ENCODE measurements around the gene PSG7.
"Not testable (repeated sequence)": the region's sequence is repeated elsewhere in the genome, so short reads cannot be mapped to it uniquely, and the experiment has no call there.

PSG7 gene

DNA sequence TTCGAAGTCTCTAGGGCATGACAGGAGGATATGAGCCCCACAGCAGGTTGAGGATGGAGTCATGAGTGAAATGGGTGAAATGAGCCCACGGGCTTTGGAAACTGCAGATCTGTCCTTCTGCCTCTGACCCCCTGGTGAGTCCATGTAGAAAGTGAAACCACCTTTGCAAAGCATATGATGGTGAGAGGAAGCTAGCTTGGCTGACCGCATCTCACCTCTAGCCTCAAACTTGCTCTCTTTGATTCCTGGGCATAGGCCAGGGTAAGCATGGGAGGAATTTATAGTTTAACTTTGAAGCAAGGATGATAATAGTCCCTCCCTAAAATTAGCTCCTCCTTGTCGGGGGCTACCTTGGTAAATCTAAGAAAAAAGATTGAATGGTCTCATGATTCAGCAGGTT lies 15.1 kb upstream of the PSG7 start:
- no CpG with 5 or more reads among the region's 4 CpGs for WGBS (ENCODE audit: extremely low coverage, insufficient coverage, low lambda C conversion rate)
- H3K4me1 ChIP-seq (ENCODE audit: control insufficient read depth, low read depth, low read length); H2BK120ac ChIP-seq (ENCODE audit: low read depth, low read length); H3K56ac ChIP-seq (ENCODE audit: low read length); H3K18ac ChIP-seq (ENCODE audit: low read length); H3K27me3 ChIP-seq (ENCODE audit: insufficient read depth, low read length, poor library complexity); H3K9ac ChIP-seq (ENCODE audit: low read length); H2AK5ac ChIP-seq (ENCODE audit: low read length); DNase-seq; H3K27ac ChIP-seq (ENCODE audit: low read depth, low read length); H3K79me1 ChIP-seq (ENCODE audit: low read length); H4K8ac ChIP-seq (ENCODE audit: low read depth, low read length); H4K5ac ChIP-seq (ENCODE audit: low read length); H3K36me3 ChIP-seq (ENCODE audit: control insufficient read depth, insufficient read depth, low read length); H3K23ac ChIP-seq (ENCODE audit: low read length); H3K4ac ChIP-seq (ENCODE audit: low read depth, low read length); H3K79me2 ChIP-seq (ENCODE audit: control insufficient read depth, insufficient read depth, low read length); H3K4me2 ChIP-seq (ENCODE audit: low read length); H3K4me3 ChIP-seq (ENCODE audit: low read length); H2BK5ac ChIP-seq (ENCODE audit: low read length); H2BK15ac ChIP-seq (replicated peaks; ENCODE audit: low read depth): not testable (repeated sequence)

DNA sequence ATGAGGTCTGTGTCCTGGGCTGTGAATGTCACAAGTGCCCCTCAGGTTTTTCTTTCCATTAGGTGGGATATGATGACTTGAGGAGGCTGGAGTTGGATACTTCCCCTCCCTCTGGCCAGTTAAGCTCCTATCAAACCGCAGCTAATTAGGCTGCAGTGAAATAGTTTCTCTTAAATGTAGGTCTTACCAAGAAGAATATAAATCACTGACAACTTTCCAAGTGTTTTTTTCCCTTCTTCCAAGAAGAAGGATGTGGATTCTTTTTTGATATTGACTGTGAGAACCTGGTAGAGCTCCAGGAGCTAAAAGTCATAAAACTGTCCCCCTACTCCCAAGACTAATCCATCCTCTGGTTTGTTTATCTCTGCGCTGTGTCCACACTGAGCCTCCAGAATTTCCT lies 14.5 kb upstream of the PSG7 start:
- not testable (repeated sequence) for H3K79me1 ChIP-seq (ENCODE audit: low read length); H3K4me1 ChIP-seq (ENCODE audit: control insufficient read depth, low read depth, low read length); H3K9ac ChIP-seq (ENCODE audit: low read length); H2AK5ac ChIP-seq (ENCODE audit: low read length); H3K23ac ChIP-seq (ENCODE audit: low read length); H3K4me3 ChIP-seq (ENCODE audit: low read length); H3K4me2 ChIP-seq (ENCODE audit: low read length); H3K4ac ChIP-seq (ENCODE audit: low read depth, low read length); H3K56ac ChIP-seq (ENCODE audit: low read length); H3K79me2 ChIP-seq (ENCODE audit: control insufficient read depth, insufficient read depth, low read length); H3K18ac ChIP-seq (ENCODE audit: low read length); H4K8ac ChIP-seq (ENCODE audit: low read depth, low read length); H2BK5ac ChIP-seq (ENCODE audit: low read length); H2BK15ac ChIP-seq (replicated peaks; ENCODE audit: low read depth); H2BK120ac ChIP-seq (ENCODE audit: low read depth, low read length); H4K5ac ChIP-seq (ENCODE audit: low read length); DNase-seq; H3K27ac ChIP-seq (ENCODE audit: low read depth, low read length); H3K27me3 ChIP-seq (ENCODE audit: insufficient read depth, low read length, poor library complexity); H3K36me3 ChIP-seq (ENCODE audit: control insufficient read depth, insufficient read depth, low read length)
- WGBS (ENCODE audit: extremely low coverage, insufficient coverage, low lambda C conversion rate), result no CpG with 5 or more reads among the region's 2 CpGs

DNA sequence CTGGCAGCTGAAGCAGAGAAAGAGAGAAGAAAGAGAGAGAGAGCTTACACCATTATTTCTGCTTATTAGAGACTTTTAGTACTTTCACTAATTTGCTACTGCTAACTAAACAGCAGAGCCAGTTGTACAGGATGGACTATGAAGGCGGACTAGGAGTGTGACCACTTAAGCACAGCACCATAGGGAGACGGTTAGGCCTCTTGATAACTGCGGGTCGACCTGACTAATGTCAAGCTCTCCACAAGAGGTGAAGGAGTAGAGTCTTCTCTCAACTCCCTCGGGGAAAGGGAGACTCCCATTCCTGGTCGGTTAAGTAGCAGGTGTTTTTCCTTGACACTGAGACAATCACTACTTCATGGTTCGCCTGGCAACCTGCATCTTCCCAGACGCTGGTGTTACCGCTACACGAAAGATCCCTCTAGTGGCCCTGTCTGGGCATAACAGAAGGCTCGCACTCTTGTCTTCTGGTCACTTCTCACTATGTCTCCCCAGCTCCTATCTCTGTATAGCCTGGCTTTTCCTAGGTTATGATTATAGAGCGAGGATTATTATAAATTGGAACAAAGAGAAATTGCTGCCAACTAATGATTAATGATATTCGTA lies 5.3 kb upstream of the PSG7 start:
- no CpG with 5 or more reads among the region's 13 CpGs for WGBS (ENCODE audit: extremely low coverage, insufficient coverage, low lambda C conversion rate)
- no peaks in the 10 kb centered on the region for H3K27me3 ChIP-seq (ENCODE audit: insufficient read depth, low read length, poor library complexity)

DNA sequence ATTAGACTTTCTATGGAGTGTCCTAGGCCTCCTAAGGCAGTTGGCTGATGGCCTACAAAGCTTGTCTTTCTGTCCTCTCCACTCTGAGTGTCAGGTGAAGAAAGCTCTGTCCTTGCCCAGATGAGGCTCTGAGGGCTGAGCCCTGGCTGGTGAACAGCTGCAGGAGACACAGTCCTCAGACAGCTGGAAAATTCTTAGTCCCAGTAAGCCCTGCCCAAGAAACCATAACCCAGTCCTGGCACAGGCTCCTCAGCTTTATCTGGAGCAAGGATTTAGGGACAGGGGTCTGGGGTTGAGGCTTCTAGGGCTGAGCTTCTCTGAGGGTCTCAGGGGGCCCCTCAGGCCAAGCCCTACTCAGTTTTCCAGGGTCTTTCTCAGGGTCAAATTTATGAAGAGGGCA lies 2.3 kb downstream of the PSG7 start:
- not testable (repeated sequence) for H3K18ac ChIP-seq (ENCODE audit: low read length); H3K4me3 ChIP-seq (ENCODE audit: low read length); H3K23ac ChIP-seq (ENCODE audit: low read length); H2BK120ac ChIP-seq (ENCODE audit: low read depth, low read length); H3K27me3 ChIP-seq (ENCODE audit: insufficient read depth, low read length, poor library complexity); H3K4me2 ChIP-seq (ENCODE audit: low read length); H3K9ac ChIP-seq (ENCODE audit: low read length); H3K56ac ChIP-seq (ENCODE audit: low read length); DNase-seq; H4K8ac ChIP-seq (ENCODE audit: low read depth, low read length); H3K4ac ChIP-seq (ENCODE audit: low read depth, low read length); H3K79me2 ChIP-seq (ENCODE audit: control insufficient read depth, insufficient read depth, low read length); H3K27ac ChIP-seq (ENCODE audit: low read depth, low read length); H3K4me1 ChIP-seq (ENCODE audit: control insufficient read depth, low read depth, low read length); H2BK5ac ChIP-seq (ENCODE audit: low read length); H2AK5ac ChIP-seq (ENCODE audit: low read length); H2BK15ac ChIP-seq (replicated peaks; ENCODE audit: low read depth); H4K5ac ChIP-seq (ENCODE audit: low read length); H3K36me3 ChIP-seq (ENCODE audit: control insufficient read depth, insufficient read depth, low read length); H3K79me1 ChIP-seq (ENCODE audit: low read length)

More for the DNA sequence above, 5.3 kb upstream of the PSG7 start:
- Histone ChIP-seq H2BK15ac (replicated peaks; ENCODE audit: low read depth) (no peak overlapping the region), H3K4me1 (ENCODE audit: control insufficient read depth, low read depth, low read length) (no peaks in the 10 kb centered on the region), H2BK120ac (ENCODE audit: low read depth, low read length) (no peak overlapping the region), H3K56ac (ENCODE audit: low read length) (no peak overlapping the region), H3K9ac (ENCODE audit: low read length) (no peak overlapping the region), H4K5ac (ENCODE audit: low read length) (no peak overlapping the region), H3K23ac (ENCODE audit: low read length) (no peak overlapping the region), H2BK5ac (ENCODE audit: low read length) (no peak overlapping the region), H2AK5ac (ENCODE audit: low read length) (no peak overlapping the region), H3K27ac (ENCODE audit: low read depth, low read length) (no peak overlapping the region), H3K36me3 (ENCODE audit: control insufficient read depth, insufficient read depth, low read length) (no peaks in the 10 kb centered on the region), H4K8ac (ENCODE audit: low read depth, low read length) (no peak overlapping the region), H3K4ac (ENCODE audit: low read depth, low read length) (no peak overlapping the region), H3K4me3 (ENCODE audit: low read length) (no peak overlapping the region), H3K79me2 (ENCODE audit: control insufficient read depth, insufficient read depth, low read length) (no peaks in the 10 kb centered on the region), H3K18ac (ENCODE audit: low read length) (no peak overlapping the region), H3K4me2 (ENCODE audit: low read length) (no peak overlapping the region), H3K79me1 (ENCODE audit: low read length) (no peaks in the 10 kb centered on the region)
- no peak for DNase-seq

DNA sequence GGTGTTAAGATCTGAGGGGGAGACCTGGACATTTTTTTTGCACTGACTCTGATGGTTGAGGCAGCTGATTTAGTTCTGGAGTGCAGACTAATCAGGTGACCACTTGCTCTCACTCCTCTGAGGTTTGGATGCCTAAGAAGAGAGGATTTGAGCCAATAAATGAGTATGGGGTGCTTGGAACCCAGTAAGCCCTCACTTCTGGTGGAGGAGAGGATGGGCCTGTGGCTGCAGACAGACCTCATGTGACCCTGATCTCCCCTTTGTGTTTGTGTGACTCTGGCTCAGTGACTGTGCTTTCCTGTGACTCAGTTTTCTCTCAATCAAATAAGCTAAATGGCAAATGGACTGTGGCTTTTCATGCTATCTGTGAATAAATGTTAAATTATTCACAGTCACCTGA lies 2.8 kb downstream of the PSG7 start:
- H3K4ac ChIP-seq (ENCODE audit: low read depth, low read length), result not testable (repeated sequence)

DNA sequence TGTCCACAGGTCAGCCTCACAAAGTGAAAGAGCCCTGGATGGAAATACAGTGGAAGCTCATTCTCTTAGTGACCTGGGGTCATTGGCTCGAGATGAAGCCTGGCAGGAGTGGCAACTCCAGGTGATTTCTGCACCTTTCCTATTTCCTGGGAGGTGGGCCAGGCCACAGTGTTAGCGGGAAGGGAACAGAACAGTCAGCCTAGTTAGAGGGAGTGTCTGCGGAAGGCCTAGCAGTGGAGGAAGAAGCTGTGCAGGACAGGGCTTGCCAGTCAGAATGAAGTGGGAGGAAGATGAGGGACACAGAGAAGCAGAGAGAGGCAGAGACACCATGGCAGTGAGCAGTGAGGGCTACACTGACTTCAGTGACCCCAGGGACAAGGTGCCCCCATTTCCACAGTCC lies 3.6 kb downstream of the PSG7 start:
- not testable (repeated sequence) for H4K5ac ChIP-seq (ENCODE audit: low read length); H3K79me2 ChIP-seq (ENCODE audit: control insufficient read depth, insufficient read depth, low read length); H3K27ac ChIP-seq (ENCODE audit: low read depth, low read length); H2AK5ac ChIP-seq (ENCODE audit: low read length); H3K23ac ChIP-seq (ENCODE audit: low read length); H3K79me1 ChIP-seq (ENCODE audit: low read length); H2BK15ac ChIP-seq (replicated peaks; ENCODE audit: low read depth); H3K9ac ChIP-seq (ENCODE audit: low read length); H3K4me1 ChIP-seq (ENCODE audit: control insufficient read depth, low read depth, low read length); H3K27me3 ChIP-seq (ENCODE audit: insufficient read depth, low read length, poor library complexity); H3K18ac ChIP-seq (ENCODE audit: low read length); DNase-seq; H3K56ac ChIP-seq (ENCODE audit: low read length); H3K4ac ChIP-seq (ENCODE audit: low read depth, low read length); H3K36me3 ChIP-seq (ENCODE audit: control insufficient read depth, insufficient read depth, low read length); H3K4me2 ChIP-seq (ENCODE audit: low read length); H2BK5ac ChIP-seq (ENCODE audit: low read length); H2BK120ac ChIP-seq (ENCODE audit: low read depth, low read length); H3K4me3 ChIP-seq (ENCODE audit: low read length); H4K8ac ChIP-seq (ENCODE audit: low read depth, low read length)
- WGBS (ENCODE audit: extremely low coverage, insufficient coverage, low lambda C conversion rate), result no CpG with 5 or more reads among the region's 3 CpGs

More for the DNA sequence above, 2.8 kb downstream of the PSG7 start:
- H2BK120ac ChIP-seq (ENCODE audit: low read depth, low read length); H3K4me3 ChIP-seq (ENCODE audit: low read length); H2AK5ac ChIP-seq (ENCODE audit: low read length); H3K27ac ChIP-seq (ENCODE audit: low read depth, low read length); DNase-seq; H3K27me3 ChIP-seq (ENCODE audit: insufficient read depth, low read length, poor library complexity); H2BK5ac ChIP-seq (ENCODE audit: low read length); H3K79me2 ChIP-seq (ENCODE audit: control insufficient read depth, insufficient read depth, low read length); H3K79me1 ChIP-seq (ENCODE audit: low read length); H3K4me1 ChIP-seq (ENCODE audit: control insufficient read depth, low read depth, low read length); H3K56ac ChIP-seq (ENCODE audit: low read length); H3K36me3 ChIP-seq (ENCODE audit: control insufficient read depth, insufficient read depth, low read length); H3K9ac ChIP-seq (ENCODE audit: low read length); H3K18ac ChIP-seq (ENCODE audit: low read length); H4K8ac ChIP-seq (ENCODE audit: low read depth, low read length); H3K23ac ChIP-seq (ENCODE audit: low read length); H3K4me2 ChIP-seq (ENCODE audit: low read length); H2BK15ac ChIP-seq (replicated peaks; ENCODE audit: low read depth); H4K5ac ChIP-seq (ENCODE audit: low read length): not testable (repeated sequence)

All from mesendoderm (in vitro differentiated cells).